ENCODE results near the gene ERCC8. TPM values are rescaled to one million over a fixed set of nuclear protein-coding genes. Genes with fewer than 3 reads are reported as not detected.

The ERCC8 gene
- total and polyA plus RNA-seq, 9 of the 15 experiments (the other 6 are each of a cell fraction or from before 2014, with no cell fraction given) = 10.1 to 41.8 (median 24.4) TPM

GRCh38 chr5:60883229-60883628 is 61.6 kb downstream of the ERCC8 start (continued):
- TF ChIP-seq CTCF (IDR thresholded peaks at IDR 0.05 in 2 of 3, conservative IDR thresholded peaks at IDR 0.05 in 1 of 3; ENCODE audit: insufficient read depth in 2 of 3, low read depth in 1 of 3, low read length in 3 of 3) (peak in 2 of 3 experiments; percentile 40 to 43; a peak in 3 of 6 replicates), NFE2 (IDR thresholded peaks at IDR 0.05; ENCODE audit: low read depth) (no peak), ZNF445 (CRISPR knock-in tag; IDR thresholded peaks at IDR 0.05; ENCODE audit: low read depth) (no peak)

- no peaks in the 10 kb centered on the region for H3K9me1 ChIP-seq (ENCODE audit: control insufficient read depth, insufficient read depth, low read length)
- no peak overlapping the region for H3K27ac ChIP-seq (ENCODE audit: extremely low read depth, low read depth, low read length)
- TF ChIP-seq CEBPG (CRISPR knock-in tag; IDR thresholded peaks at IDR 0.05) (no peak), CEBPG (tag; conservative IDR thresholded peaks at IDR 0.05 in 1 of 2, IDR thresholded peaks at IDR 0.05 in 1 of 2) (peak; percentile 20 to 51; a peak in 2 of 4 replicates), EHMT2 (IDR thresholded peaks at IDR 0.05) (no peak), CEBPB (tag; IDR thresholded peaks at IDR 0.05) (peak; percentile 63), ZBTB12 (CRISPR knock-in tag; IDR thresholded peaks at IDR 0.05) (no peak), CREB3 (tag; conservative IDR thresholded peaks at IDR 0.05; ENCODE audit: low read depth) (no peak), PHF21A (IDR thresholded peaks at IDR 0.05; ENCODE audit: borderline replicate concordance, low read depth) (no peak), HIVEP1 (CRISPR knock-in tag; IDR thresholded peaks at IDR 0.05) (no peak)
- intact Hi-C loops (cut with micrococcal nuclease) (no loop called here), in situ Hi-C loops (cut with MboI) (no loop called here)
- no peak for DNase-seq (ENCODE audit: extremely low read depth in 1 of 4, low spot score in 3 of 4)
- H3K4me2 ChIP-seq (ENCODE audit: insufficient read depth, low read length) = no peak overlapping the region
- no peaks in the 10 kb centered on the region for H3K79me2 ChIP-seq (ENCODE audit: control insufficient read depth, insufficient read depth, low read length)
- no peak overlapping the region for H2AFZ ChIP-seq (ENCODE audit: low read depth, low read length)
- H3K4me1 ChIP-seq (replicated peaks in 1 of 2; ENCODE audit: control insufficient read depth in 2 of 2, insufficient read depth in 2 of 2, low read length in 2 of 2) = no peaks in the 10 kb centered on the region
- no peak for FAIRE-seq
- POLR2A ChIA-PET = no interaction called here
- ATAC-seq = no peak
- no peaks in the 10 kb centered on the region for H4K20me1 ChIP-seq (replicated peaks; ENCODE audit: control insufficient read depth, insufficient read depth, low read length)
- BruUV-seq (replicated peaks) = no TSS peak
- CTCF ChIA-PET (ENCODE audit: low intra/inter-chr PET ratio) = no interaction called here
- H3K36me3 ChIP-seq (ENCODE audit: control insufficient read depth, insufficient read depth, low read length) = no peaks in the 10 kb centered on the region
- no peaks in the 10 kb centered on the region for H3K27me3 ChIP-seq (ENCODE audit: control insufficient read depth in 2 of 2, insufficient read depth in 2 of 2, low read length in 2 of 2)
- no peaks in the 10 kb centered on the region; the same call in 1 of the 2 replicates for H3K9me3 ChIP-seq (replicated peaks; ENCODE audit: control insufficient read depth, insufficient read depth, low read depth, low read length)
- H3K9ac ChIP-seq (ENCODE audit: insufficient read depth in 1 of 2, low read depth in 2 of 2, low read length in 2 of 2) = no peak overlapping the region
- no peak overlapping the region for H3K4me3 ChIP-seq
Measured at GRCh38 chr5:60872892-60873291, 72.0 kb downstream of the ERCC8 start.

All from K562 (cell line).